Glomerular visceral epithelial cell (primary cell): Measurements from ENCODE around the gene RPS6KA2.

Experiments used
- DNase-seq: peaks from one replicate; pipeline ENCODE4 v3.0.0-alpha.2; 2016; ENCODE audit errors: extremely low spot score

RPS6KA2 gene

DNA sequence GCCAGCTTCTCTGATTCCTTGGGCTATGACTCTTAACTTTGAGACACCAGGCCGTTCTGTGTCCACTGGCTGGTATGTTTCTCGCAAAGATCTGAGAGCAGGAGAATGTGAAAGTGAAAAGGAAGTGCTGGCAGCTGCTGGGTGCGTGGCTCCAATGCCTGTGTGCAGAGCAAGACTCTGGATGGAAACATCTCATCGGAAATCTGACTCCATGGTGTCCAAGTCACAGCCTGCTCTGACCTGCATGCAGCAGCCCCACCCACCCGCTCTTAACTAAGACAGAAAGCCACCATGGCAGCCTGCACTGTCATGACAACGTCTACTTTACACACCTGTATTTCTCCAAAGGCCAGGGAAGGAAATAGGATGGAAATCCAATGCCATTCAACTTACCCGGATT is 178.0 kb downstream of the RPS6KA2 start:
- DNase-seq = no peak

GRCh38 chr6:166448432-166448831 is 178.6 kb downstream of the RPS6KA2 start:
- no peak for DNase-seq

GRCh38 chr6:166446567-166447065 is 180.4 kb downstream of the RPS6KA2 start:
- DNase-seq = peak; percentile 5

DNA sequence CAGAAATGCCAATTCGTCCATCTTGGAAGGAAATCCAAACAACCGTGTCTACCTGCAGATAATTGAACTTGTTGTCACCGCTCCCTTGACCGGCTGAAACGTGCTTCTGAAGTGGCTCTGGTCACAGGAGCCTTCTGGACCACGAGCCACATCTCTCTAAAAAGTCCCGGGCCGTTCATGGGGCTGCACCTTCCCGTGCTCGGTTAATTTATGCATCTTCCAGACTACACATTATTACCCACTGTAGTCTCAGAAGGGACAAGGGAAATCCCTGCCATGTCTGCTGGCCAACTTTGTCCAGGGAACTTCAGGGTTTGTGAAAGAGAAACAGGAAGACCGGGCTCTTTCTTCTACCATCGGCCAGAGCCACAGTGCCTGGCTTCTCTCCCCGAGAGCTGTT is 180.9 kb downstream of the RPS6KA2 start:
- DNase-seq = no peak

GRCh38 chr6:166444446-166444845 is 182.6 kb downstream of the RPS6KA2 start:
- no peak for DNase-seq

DNA sequence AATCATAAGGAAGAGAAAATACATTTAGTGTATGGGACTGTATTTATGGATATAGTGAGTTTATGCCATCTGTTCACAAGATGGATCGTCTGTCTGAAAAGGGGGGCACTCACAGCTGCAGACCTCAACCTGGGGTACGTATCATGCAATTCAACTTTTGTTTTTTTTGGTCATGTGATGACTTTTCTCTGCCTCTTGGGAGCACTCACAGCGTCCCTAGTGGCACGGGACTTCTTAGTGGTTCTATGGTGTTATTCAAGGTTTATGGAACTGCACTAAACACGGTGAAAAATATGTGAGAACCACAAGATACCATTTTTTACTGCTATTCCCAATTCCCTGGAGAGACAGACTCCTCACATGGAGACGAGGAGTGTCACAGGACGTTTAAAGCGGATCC is 183.9 kb downstream of the RPS6KA2 start:
- DNase-seq = no peak

GRCh38 chr6:166442131-166442685 is 184.8 kb downstream of the RPS6KA2 start:
- no peak for DNase-seq

GRCh38 chr6:166441325-166442078 is 185.5 kb downstream of the RPS6KA2 start:
- DNase-seq = no peak

GRCh38 chr6:166440729-166441128 is 186.3 kb downstream of the RPS6KA2 start:
- DNase-seq = no peak

DNA sequence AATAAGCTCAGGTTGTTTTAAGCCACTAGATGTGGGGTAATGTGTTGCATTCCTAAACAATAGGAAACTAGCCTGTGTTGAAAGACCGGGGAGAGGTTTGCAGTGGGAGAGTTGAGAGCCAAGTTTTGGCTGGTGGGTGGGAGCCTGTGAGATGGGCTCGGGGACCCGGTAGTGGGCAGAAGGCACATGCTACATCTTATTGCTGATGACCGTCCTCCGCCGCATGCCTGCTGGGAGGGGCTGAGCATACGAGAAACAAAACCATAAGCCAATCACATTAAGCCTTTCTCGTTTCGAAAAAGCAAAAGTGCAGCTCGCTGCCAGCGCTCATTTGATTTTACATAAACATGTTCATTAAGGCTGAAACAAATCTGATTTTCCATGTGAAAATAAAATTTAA is 186.9 kb downstream of the RPS6KA2 start:
- DNase-seq = no peak

DNA sequence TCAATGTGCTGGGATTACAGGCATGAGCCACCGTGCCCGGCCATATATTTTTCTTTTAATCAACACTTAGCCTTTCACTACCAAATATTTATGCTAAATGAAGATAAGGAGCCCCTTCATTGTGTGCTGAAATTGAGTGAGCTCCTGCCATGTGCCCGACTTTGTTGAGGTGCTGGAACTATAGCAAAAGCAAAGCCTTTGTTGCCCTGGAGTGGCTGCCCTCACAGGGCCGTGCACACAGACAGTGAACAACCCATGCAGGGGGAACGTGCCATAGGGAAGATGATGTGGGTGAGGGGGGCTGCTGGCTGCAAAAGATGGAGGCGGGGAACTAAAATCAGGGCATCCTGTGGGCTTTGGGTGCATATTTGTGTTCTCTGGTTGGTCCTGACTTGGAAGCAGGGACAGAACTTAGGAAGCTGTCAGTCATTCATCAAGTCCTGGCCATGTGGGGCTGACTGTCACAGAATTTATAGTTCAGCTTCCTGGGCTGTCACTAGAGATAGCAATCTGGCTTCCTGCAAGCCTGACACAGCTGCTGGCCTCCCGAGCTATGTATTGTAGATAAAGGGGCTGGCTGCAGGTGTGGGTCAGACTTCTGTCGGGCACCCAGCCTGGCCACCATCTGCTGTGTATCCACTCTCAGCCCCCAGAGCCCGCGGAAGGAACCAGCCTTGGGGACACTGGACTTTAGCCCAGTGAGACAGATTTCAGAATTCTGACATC is 187.5 kb downstream of the RPS6KA2 start:
- DNase-seq = no peak

DNA sequence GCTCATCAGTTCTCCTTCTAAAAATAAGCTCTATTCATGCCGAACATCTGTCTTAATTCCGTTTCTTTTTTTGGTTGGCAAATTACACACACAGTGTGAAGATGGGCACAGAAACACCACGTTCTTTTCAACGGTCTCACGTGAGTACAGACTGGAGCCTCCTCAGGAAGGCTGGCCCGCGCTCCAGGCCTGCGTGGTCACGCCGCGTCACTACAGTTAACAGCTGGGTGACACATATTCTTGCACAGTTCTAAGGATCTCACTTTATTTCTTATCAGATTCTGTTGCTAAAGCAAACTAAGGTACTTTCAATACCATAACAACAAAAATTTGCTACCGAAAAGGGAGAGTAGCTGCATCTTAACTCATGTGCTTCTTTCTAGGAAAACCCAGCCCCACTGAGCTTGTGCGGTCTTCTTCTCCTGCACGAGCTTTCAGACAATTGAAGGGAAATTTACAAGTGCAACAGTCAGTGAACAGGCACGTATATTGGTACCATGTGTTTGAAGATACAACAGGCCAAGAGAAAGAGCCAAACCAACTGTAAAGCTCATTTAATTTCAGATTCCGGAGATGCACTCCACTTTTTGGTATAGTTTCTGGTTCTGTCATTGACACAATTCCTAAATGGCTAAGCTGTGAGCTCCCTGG is 188.7 kb downstream of the RPS6KA2 start:
- DNase-seq = no peak

GRCh38 chr6:166437661-166438060 is 189.4 kb downstream of the RPS6KA2 start:
- no peak for DNase-seq

GRCh38 chr6:166436195-166437139 is 190.6 kb downstream of the RPS6KA2 start:
- DNase-seq = no peak

DNA sequence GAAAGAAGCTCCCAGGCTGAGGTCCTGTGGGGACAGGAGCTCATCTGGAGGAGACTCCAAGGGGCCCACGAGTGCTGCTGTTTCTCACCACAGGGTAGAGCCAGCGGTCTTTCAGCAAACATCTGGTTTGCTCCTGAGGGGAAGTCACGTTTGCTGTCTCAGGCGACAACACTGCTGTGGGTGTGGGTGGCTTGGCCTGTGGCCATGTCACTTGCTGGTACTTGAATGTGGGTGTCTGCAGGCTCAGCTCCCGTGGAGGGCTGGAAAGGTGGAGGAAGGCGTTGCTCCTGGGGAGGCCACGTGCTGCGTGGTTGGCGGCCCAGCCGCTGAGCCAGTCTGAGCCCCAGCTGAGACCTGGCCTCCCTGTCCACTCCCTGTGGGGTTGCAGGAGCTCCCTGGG is 191.5 kb downstream of the RPS6KA2 start:
- DNase-seq = no peak

GRCh38 chr6:166434336-166434735 is 192.7 kb downstream of the RPS6KA2 start:
- no peak for DNase-seq

- DNase-seq = no peak
Observed at GRCh38 chr6:166433096-166433495, 194.0 kb downstream of the RPS6KA2 start.

GRCh38 chr6:166430269-166430668 is 196.8 kb downstream of the RPS6KA2 start:
- no peak for DNase-seq

- DNase-seq = no peak
Observed at GRCh38 chr6:166424431-166424830, 202.6 kb downstream of the RPS6KA2 start.

GRCh38 chr6:166423781-166424180 is 203.3 kb downstream of the RPS6KA2 start:
- no peak for DNase-seq

- no peak for DNase-seq
Observed at GRCh38 chr6:166423051-166423745, 203.9 kb downstream of the RPS6KA2 start.
